DND-41 (cell line): Measurements from ENCODE around the gene SOS2.

Source experiments
- ATAC-seq: fragments of 200-7000 bp; cut with Tn5 transposase; 3 replicates; pipeline ENCODE4 v1.9.1; 2021; ENCODE audit warnings: low read depth; ENCODE audit not compliant: insufficient read depth
- DNase-seq: peaks from one replicate; pipeline ENCODE4 v3.0.0-alpha.2; 2020
- H2AFZ ChIP-seq: 2 replicates; pipeline ENCODE4 v1.6.0; 2012; ENCODE audit warnings: low read depth, low read length
- H3K27ac ChIP-seq: 2 replicates; pipeline ENCODE4 v1.5.1; 2012; ENCODE audit warnings: low read length, inconsistent platforms
- H3K27me3 ChIP-seq: fragments of 200-600 bp; sonication (generic); 2 replicates; pipeline ENCODE4 v1.6.0; 2012; ENCODE audit warnings: low read length, mild to moderate bottlenecking, inconsistent platforms; ENCODE audit not compliant: insufficient read depth, poor library complexity
- H3K36me3 ChIP-seq: 2 replicates; pipeline ENCODE4 v1.5.1; 2012; ENCODE audit warnings: low read length, inconsistent platforms; ENCODE audit not compliant: insufficient read depth
- H3K4me1 ChIP-seq: 2 replicates; pipeline ENCODE4 v1.5.1; 2012; ENCODE audit warnings: mild to moderate bottlenecking, low read length; ENCODE audit not compliant: insufficient read depth
- H3K4me2 ChIP-seq: 2 replicates; pipeline ENCODE4 v1.6.0; 2012; ENCODE audit warnings: mild to moderate bottlenecking, moderate library complexity, low read length, inconsistent platforms; ENCODE audit not compliant: insufficient read depth
- H3K4me3 ChIP-seq, 2 experiments: fragments of 200-600 bp in 1 of 2; shearing (Covaris generic) in 1 of 2; 2 replicates each; pipeline ENCODE4 v1.5.1; 2012 to 2016; ENCODE audit warnings: inconsistent platforms in 2 of 2, low read length in 2 of 2, mild to moderate bottlenecking in 2 of 2, low read depth in 1 of 2, moderate library complexity in 1 of 2
- H3K79me2 ChIP-seq: 2 replicates; pipeline ENCODE4 v1.6.0; 2012; ENCODE audit warnings: low read length, inconsistent platforms; ENCODE audit not compliant: insufficient read depth
- H3K9ac ChIP-seq: 2 replicates; pipeline ENCODE4 v1.6.0; 2012; ENCODE audit warnings: low read depth, mild to moderate bottlenecking, inconsistent platforms, low read length, moderate library complexity
- H3K9me3 ChIP-seq: 2 replicates; pipeline ENCODE4 v1.5.1; 2012; ENCODE audit warnings: low read length, moderate library complexity, mild to moderate bottlenecking, inconsistent platforms; ENCODE audit not compliant: insufficient read depth, severe bottlenecking
- H4K20me1 ChIP-seq: 2 replicates; pipeline ENCODE4 v1.6.0; 2012; ENCODE audit warnings: low read length; ENCODE audit not compliant: insufficient read depth
- EZH2 ChIP-seq: IDR thresholded peaks from 3 replicates; pipeline ENCODE4 v1.6.1; 2012; ENCODE audit warnings: borderline replicate concordance, low read depth, mild to moderate bottlenecking, moderate library complexity, low read length, inconsistent platforms; ENCODE audit not compliant: severe bottlenecking
- TF ChIP-seq, protein P1 (sequence below): IDR thresholded peaks from 2 replicates; pipeline ENCODE4 v1.5.1; 2012; ENCODE audit warnings: borderline replicate concordance, low read length, moderate library complexity, mild to moderate bottlenecking; ENCODE audit not compliant: poor library complexity, severe bottlenecking; ENCODE audit errors: extremely low read depth

SOS2 gene

GRCh38 chr14:50068496-50068895, 162.9 kb downstream of the SOS2 start:
- no peak overlapping the region for H3K4me2 ChIP-seq
- H4K20me1 ChIP-seq, result no peaks in the 10 kb centered on the region
- H3K9ac ChIP-seq, result no peak overlapping the region
- no peaks in the 10 kb centered on the region for H3K36me3 ChIP-seq
- no peaks in the 10 kb centered on the region for H3K79me2 ChIP-seq
- no peak for TF ChIP-seq EZH2
- TF ChIP-seq, protein P1, sequence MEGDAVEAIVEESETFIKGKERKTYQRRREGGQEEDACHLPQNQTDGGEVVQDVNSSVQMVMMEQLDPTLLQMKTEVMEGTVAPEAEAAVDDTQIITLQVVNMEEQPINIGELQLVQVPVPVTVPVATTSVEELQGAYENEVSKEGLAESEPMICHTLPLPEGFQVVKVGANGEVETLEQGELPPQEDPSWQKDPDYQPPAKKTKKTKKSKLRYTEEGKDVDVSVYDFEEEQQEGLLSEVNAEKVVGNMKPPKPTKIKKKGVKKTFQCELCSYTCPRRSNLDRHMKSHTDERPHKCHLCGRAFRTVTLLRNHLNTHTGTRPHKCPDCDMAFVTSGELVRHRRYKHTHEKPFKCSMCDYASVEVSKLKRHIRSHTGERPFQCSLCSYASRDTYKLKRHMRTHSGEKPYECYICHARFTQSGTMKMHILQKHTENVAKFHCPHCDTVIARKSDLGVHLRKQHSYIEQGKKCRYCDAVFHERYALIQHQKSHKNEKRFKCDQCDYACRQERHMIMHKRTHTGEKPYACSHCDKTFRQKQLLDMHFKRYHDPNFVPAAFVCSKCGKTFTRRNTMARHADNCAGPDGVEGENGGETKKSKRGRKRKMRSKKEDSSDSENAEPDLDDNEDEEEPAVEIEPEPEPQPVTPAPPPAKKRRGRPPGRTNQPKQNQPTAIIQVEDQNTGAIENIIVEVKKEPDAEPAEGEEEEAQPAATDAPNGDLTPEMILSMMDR, result no peak
- no peak overlapping the region for H3K27ac ChIP-seq
- no peaks in the 10 kb centered on the region for H3K9me3 ChIP-seq
- H3K4me1 ChIP-seq, result peaks cover 6% of the 10 kb centered on the region
- no peaks in the 10 kb centered on the region for H3K27me3 ChIP-seq
- H3K4me3 ChIP-seq, result no peak overlapping the region
- DNase-seq (no peak), ATAC-seq (no peak)
- H2AFZ ChIP-seq, result no peak overlapping the region

- no peaks in the 10 kb centered on the region for H3K79me2 ChIP-seq
- ATAC-seq (no peak), DNase-seq (no peak)
- TF ChIP-seq EZH2, result no peak
- TF ChIP-seq, protein P1, result no peak
- H4K20me1 ChIP-seq, result no peaks in the 10 kb centered on the region
- H3K4me2 ChIP-seq, result no peak overlapping the region
- no peak overlapping the region for H2AFZ ChIP-seq
- no peaks in the 10 kb centered on the region for H3K27me3 ChIP-seq
- no peak overlapping the region for H3K27ac ChIP-seq
- H3K4me1 ChIP-seq, result peaks cover 9% of the 10 kb centered on the region
- H3K36me3 ChIP-seq, result no peaks in the 10 kb centered on the region
- no peak overlapping the region for H3K9ac ChIP-seq
- H3K4me3 ChIP-seq, result no peak overlapping the region
- H3K9me3 ChIP-seq, result no peaks in the 10 kb centered on the region
Observed at GRCh38 chr14:50067723-50068495, 163.5 kb downstream of the SOS2 start.
